HEK293T (cell line): ENCODE data around the gene ETNPPL.

ENCODE experiments used
- BHLHE40 ChIP-seq: fragments of 450-650 bp; IDR thresholded peaks from 2 replicates; pipeline ENCODE4 v1.6.1; 2016; ENCODE audit warnings: mild to moderate bottlenecking, moderate library complexity, borderline replicate concordance
- FOXK2 ChIP-seq: fragments of 450-650 bp; IDR thresholded peaks from 2 replicates; pipeline ENCODE4 v1.6.1; 2016; ENCODE audit warnings: mild to moderate bottlenecking
- FOXM1 ChIP-seq: fragments of 450-650 bp; IDR thresholded peaks from 2 replicates; pipeline ENCODE4 v1.6.1; 2017; ENCODE audit warnings: mild to moderate bottlenecking, borderline replicate concordance
- PKNOX1 ChIP-seq: fragments of 450-650 bp; IDR thresholded peaks from 2 replicates; pipeline ENCODE4 v1.6.1; 2016
- SP1 ChIP-seq: fragments of 450-650 bp; IDR thresholded peaks from 2 replicates; pipeline ENCODE4 v1.6.1; 2017
- ZNF384 ChIP-seq: fragments of 450-650 bp; IDR thresholded peaks from 2 replicates; pipeline ENCODE4 v1.6.1; 2016

- TF ChIP-seq FOXK2 (no peak), SP1 (no peak), PKNOX1 (no peak), BHLHE40 (no peak), ZNF384 (no peak), FOXM1 (no peak)
Observed at GRCh38 chr4:108716340-108716739, 46.5 kb downstream of the ETNPPL start.
